Endothelial cell of umbilical vein (primary cell): ENCODE measurements around the gene LRRTM4. TPM values are rescaled to one million over a fixed set of nuclear protein-coding genes. Genes with fewer than 3 reads are reported as not detected.

Experiments
- BruUV-seq: library from RNA; stranded (reverse); fragments of 400-500 nt; replicated peaks from 2 replicates; lab custom pipeline; 2021; lab: Mats Ljungman, UMichigan
- CTCF ChIA-PET: fragments of 300-600, 350-600 bp; sonication (Branson Sonifier 250); formaldehyde crosslinking; loops from one replicate; lab custom pipeline; 2021; ENCODE audit warnings: antibody characterized with exemption, inconsistent platforms; lab: Charles Lee
- POLR2A ChIA-PET: fragments of 300-600, 350-600 bp; sonication (Branson Sonifier 250); formaldehyde crosslinking; loops from one replicate; lab custom pipeline; 2021; ENCODE audit warnings: antibody characterized with exemption, inconsistent platforms; lab: Charles Lee
- DNase-seq: peaks from one replicate; pipeline ENCODE4 v3.0.0-alpha.2; 2011; ENCODE audit warnings: low read depth, low spot score
- FAIRE-seq: peaks from 2 replicates; lab custom pipeline; 2011; peaks lifted over from hg19 to GRCh38; lab: Jason Lieb, UNC
- H2AFZ ChIP-seq: 2 replicates; pipeline ENCODE4 v1.6.0; 2012; ENCODE audit warnings: low read depth, low read length, control low read depth, inconsistent platforms
- H3K27ac ChIP-seq: 2 replicates; pipeline ENCODE4 v1.5.1; 2011; ENCODE audit warnings: low read depth, mild to moderate bottlenecking, control low read depth, low read length, moderate library complexity; ENCODE audit not compliant: insufficient read depth
- H3K27me3 ChIP-seq, 2 experiments: 2 replicates each; pipeline versions ENCODE4 v1.6.0 to v1.6.1; 2011; ENCODE audit warnings: low read length in 2 of 2, mixed read lengths in 1 of 2; ENCODE audit not compliant: control insufficient read depth in 2 of 2, insufficient read depth in 2 of 2
- H3K36me3 ChIP-seq, 2 experiments: 2 replicates in 1 of 2; 3 replicates in 1 of 2; pipeline ENCODE4 v1.5.1; 2011; ENCODE audit warnings: low read length in 2 of 2, mild to moderate bottlenecking in 1 of 2, moderate library complexity in 1 of 2; ENCODE audit not compliant: control insufficient read depth in 2 of 2, insufficient read depth in 2 of 2; ENCODE audit errors: extremely low read depth in 1 of 2
- H3K4me1 ChIP-seq: 3 replicates; pipeline ENCODE4 v1.5.1; 2011; ENCODE audit warnings: mild to moderate bottlenecking, low read length; ENCODE audit not compliant: control insufficient read depth, insufficient read depth; ENCODE audit errors: extremely low read depth
- H3K4me2 ChIP-seq: 2 replicates; pipeline ENCODE4 v1.6.1; 2011; ENCODE audit warnings: low read length, control low read depth, mixed read lengths; ENCODE audit not compliant: insufficient read depth
- H3K4me3 ChIP-seq, 3 experiments: fragments of 200-600 bp in 1 of 3; sonication (generic), shearing (Covaris generic) in 1 of 3; replicated peaks in 1 of 3; 2 replicates each; pipeline ENCODE4 v1.5.1; 2011 to 2016; ENCODE audit warnings: control low read depth in 3 of 3, low read length in 3 of 3, mild to moderate bottlenecking in 2 of 3, inconsistent platforms in 1 of 3, low read depth in 1 of 3, moderate library complexity in 1 of 3; ENCODE audit not compliant: insufficient read depth in 1 of 3
- H3K79me2 ChIP-seq: 2 replicates; pipeline ENCODE4 v1.6.0; 2012; ENCODE audit warnings: low read length, inconsistent platforms; ENCODE audit not compliant: control insufficient read depth, insufficient read depth
- H3K9ac ChIP-seq: replicated peaks from 2 replicates; pipeline ENCODE3; 2011; ENCODE audit warnings: low read length, control low read depth; ENCODE audit not compliant: insufficient read depth; ENCODE audit errors: extremely low read depth
- H3K9me1 ChIP-seq: replicated peaks from 3 replicates; pipeline ENCODE4 v1.6.0; 2011; ENCODE audit warnings: mild to moderate bottlenecking, low read length; ENCODE audit not compliant: control insufficient read depth, insufficient read depth; ENCODE audit errors: extremely low read depth
- H3K9me3 ChIP-seq: replicated peaks from 2 replicates; pipeline ENCODE4 v1.5.1; 2012; ENCODE audit warnings: low read length, inconsistent platforms; ENCODE audit not compliant: control insufficient read depth, insufficient read depth
- H4K20me1 ChIP-seq: replicated peaks from 2 replicates; pipeline ENCODE3; 2011; ENCODE audit warnings: mild to moderate bottlenecking, low read length; ENCODE audit not compliant: control insufficient read depth, insufficient read depth; ENCODE audit errors: extremely low read depth
- FOS ChIP-seq: IDR thresholded peaks from 2 replicates; pipeline ENCODE4 v1.6.1; 2011; ENCODE audit warnings: mild to moderate bottlenecking, low read length, moderate library complexity, borderline replicate concordance; ENCODE audit not compliant: insufficient read depth
- GATA2 ChIP-seq: IDR thresholded peaks from 2 replicates; pipeline ENCODE4 v1.7.0; 2011; ENCODE audit warnings: low read depth, mild to moderate bottlenecking, moderate library complexity, mixed read lengths, low read length; ENCODE audit not compliant: insufficient read length, insufficient read depth
- JUN ChIP-seq: IDR thresholded peaks from 2 replicates; pipeline ENCODE4 v1.6.1; 2011; ENCODE audit warnings: borderline replicate concordance, low read depth; ENCODE audit not compliant: insufficient read length, insufficient read depth
- MYC ChIP-seq: IDR thresholded peaks from one replicate; pipeline ENCODE4 v1.6.1; 2011; ENCODE audit warnings: mild to moderate bottlenecking, low read depth, low read length
- POLR2A ChIP-seq: IDR thresholded peaks from 2 replicates; pipeline ENCODE4 v1.6.1; 2012; ENCODE audit warnings: low read depth, mild to moderate bottlenecking, control low read depth, low read length
- POLR2AphosphoS5 ChIP-seq: IDR thresholded peaks from 2 replicates; pipeline ENCODE4 v1.6.1; 2012; ENCODE audit warnings: low read depth, mild to moderate bottlenecking, control low read depth, low read length, moderate library complexity; ENCODE audit not compliant: insufficient read depth
- dilution Hi-C: fragments of 300-500 bp; cut with MboI; formaldehyde crosslinking; loops from one replicate; pipeline ENCODE4 v1.15.0; 2019; ENCODE audit warnings: low sequenced_read_pairs; ENCODE audit not compliant: extremely low pct_ligation_motif_present
- intact Hi-C: fragments of 100-400 bp; cut with micrococcal nuclease; formaldehyde crosslinking; loops from one replicate; pipeline ENCODE4 v1.10.0; 2022
- polyA plus RNA-seq, 4 experiments: library from polyadenylated mRNA; depleted of rRNA in 3 of 4; stranded (reverse) in 3 of 4; unstranded in 1 of 4; fragments of >200 nt; gene quantifications; 2 replicates each; pipeline versions ENCODE4 v1.2.1 to v1.2.3, GENCODE V29; 2011 to 2012; ENCODE audit warnings: missing spikeins in 1 of 4
- total RNA-seq: library from RNA; stranded (reverse); gene quantifications from 2 replicates; pipeline ENCODE4 v1.2.3, GENCODE V29; 2021
- TF ChIP-seq, protein P1 (sequence below), 2 donors: IDR thresholded peaks; 1 replicate in 1 of 2; 2 replicates in 1 of 2; pipeline ENCODE4 v1.5.1; 2011; ENCODE audit warnings: low read length in 2 of 2, mild to moderate bottlenecking in 2 of 2, moderate library complexity in 2 of 2, control low read depth in 1 of 2, inconsistent platforms in 1 of 2, low read depth in 1 of 2; ENCODE audit not compliant: insufficient read depth in 1 of 2; ENCODE audit errors: extremely low read depth in 1 of 2
- TF ChIP-seq, protein P2 (sequence below): IDR thresholded peaks from 2 replicates; pipeline ENCODE4 v1.6.1; 2011; ENCODE audit not compliant: insufficient read depth, insufficient read length

Gene LRRTM4
- total and polyA plus RNA-seq, 2 donors (not counting 3 experiments of a cell fraction or from before 2014, with no cell fraction given) = not detected

GRCh38 chr2:76938153-76938552 lies 584.0 kb downstream of the LRRTM4 start:
- ChIA-PET POLR2A (no interaction called here), CTCF (interaction anchor here (0.8 kb wide), 1 partner anchor 21 kb away, joined by 3 read pairs; no protein-coding TSS in a partner anchor)
- TF ChIP-seq GATA2 (no peak), POLR2AphosphoS5 (no peak), FOS (no peak)
- TF ChIP-seq, protein P1, sequence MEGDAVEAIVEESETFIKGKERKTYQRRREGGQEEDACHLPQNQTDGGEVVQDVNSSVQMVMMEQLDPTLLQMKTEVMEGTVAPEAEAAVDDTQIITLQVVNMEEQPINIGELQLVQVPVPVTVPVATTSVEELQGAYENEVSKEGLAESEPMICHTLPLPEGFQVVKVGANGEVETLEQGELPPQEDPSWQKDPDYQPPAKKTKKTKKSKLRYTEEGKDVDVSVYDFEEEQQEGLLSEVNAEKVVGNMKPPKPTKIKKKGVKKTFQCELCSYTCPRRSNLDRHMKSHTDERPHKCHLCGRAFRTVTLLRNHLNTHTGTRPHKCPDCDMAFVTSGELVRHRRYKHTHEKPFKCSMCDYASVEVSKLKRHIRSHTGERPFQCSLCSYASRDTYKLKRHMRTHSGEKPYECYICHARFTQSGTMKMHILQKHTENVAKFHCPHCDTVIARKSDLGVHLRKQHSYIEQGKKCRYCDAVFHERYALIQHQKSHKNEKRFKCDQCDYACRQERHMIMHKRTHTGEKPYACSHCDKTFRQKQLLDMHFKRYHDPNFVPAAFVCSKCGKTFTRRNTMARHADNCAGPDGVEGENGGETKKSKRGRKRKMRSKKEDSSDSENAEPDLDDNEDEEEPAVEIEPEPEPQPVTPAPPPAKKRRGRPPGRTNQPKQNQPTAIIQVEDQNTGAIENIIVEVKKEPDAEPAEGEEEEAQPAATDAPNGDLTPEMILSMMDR (IDR thresholded peaks at IDR 0.05; ENCODE audit: extremely low read depth in 1 of 2, insufficient read depth in 1 of 2, low read depth in 1 of 2, low read length in 2 of 2) = no peak
- H3K4me1 ChIP-seq = no peaks in the 10 kb centered on the region
- dilution Hi-C loops (no loop called here), intact Hi-C loops (no loop called here)
- no peaks in the 10 kb centered on the region for H4K20me1 ChIP-seq
- H3K9me1 ChIP-seq = no peaks in the 10 kb centered on the region
- no peaks in the 10 kb centered on the region for H3K79me2 ChIP-seq
- DNase-seq = no peak
- no peaks in the 10 kb centered on the region for H3K36me3 ChIP-seq
- H3K27ac ChIP-seq = no peak overlapping the region
- BruUV-seq = no TSS peak
- no peak overlapping the region for H3K4me3 ChIP-seq
- no peaks in the 10 kb centered on the region for H3K9me3 ChIP-seq
- H3K9ac ChIP-seq = no peak overlapping the region
- no peak for FAIRE-seq
- no peak overlapping the region for H3K4me2 ChIP-seq
- no peaks in the 10 kb centered on the region for H3K27me3 ChIP-seq
- H2AFZ ChIP-seq = no peak overlapping the region

- no peaks in the 10 kb centered on the region for H3K9me3 ChIP-seq
- no peak overlapping the region for H3K9ac ChIP-seq
- no peaks in the 10 kb centered on the region for H3K9me1 ChIP-seq
- intact Hi-C loops (no loop called here), dilution Hi-C loops (no loop called here)
- no peak overlapping the region for H3K27ac ChIP-seq
- H3K36me3 ChIP-seq = no peaks in the 10 kb centered on the region
- FAIRE-seq = no peak
- BruUV-seq = no TSS peak
- ChIA-PET CTCF (no interaction called here), POLR2A (no interaction called here)
- no peaks in the 10 kb centered on the region for H4K20me1 ChIP-seq
- no peak overlapping the region for H3K4me2 ChIP-seq
- TF ChIP-seq POLR2A (no peak), JUN (no peak), POLR2AphosphoS5 (no peak), GATA2 (no peak), MYC (no peak)
- TF ChIP-seq, protein P2, sequence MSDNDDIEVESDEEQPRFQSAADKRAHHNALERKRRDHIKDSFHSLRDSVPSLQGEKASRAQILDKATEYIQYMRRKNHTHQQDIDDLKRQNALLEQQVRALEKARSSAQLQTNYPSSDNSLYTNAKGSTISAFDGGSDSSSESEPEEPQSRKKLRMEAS = no peak
- H2AFZ ChIP-seq = no peak overlapping the region
- H3K4me1 ChIP-seq = no peaks in the 10 kb centered on the region
- DNase-seq = no peak
- H3K4me3 ChIP-seq = no peak overlapping the region
- no peaks in the 10 kb centered on the region for H3K79me2 ChIP-seq
- H3K27me3 ChIP-seq = no peaks in the 10 kb centered on the region
These were observed 589.6 kb downstream of the LRRTM4 start for GRCh38 chr2:76932550-76932949.
